Esophagus squamous epithelium (tissue), 5 donors: ENCODE data around the gene MACROH2A2. TPM values are rescaled to one million over a fixed set of nuclear protein-coding genes. Genes with fewer than 3 reads are reported as not detected.
"Not testable (repeated sequence)": the region's sequence is repeated elsewhere in the genome, so short reads cannot be mapped to it uniquely, and the experiment has no call there.

ENCODE experiments used
- DNase-seq: peaks from one replicate; lab custom pipeline; 2025; lab: John Stamatoyannopoulos, UW
- H3K27ac ChIP-seq, 4 donors: fragments of 200-600 bp; sonication (generic); one replicate each; pipeline ENCODE4 v1.5.1; 2016 to 2019; ENCODE audit warnings: mild to moderate bottlenecking in 1 of 4
- H3K27me3 ChIP-seq, 4 donors: fragments of 200-600 bp; sonication (generic); 1 replicate in 3 of 4; 2 replicates in 1 of 4; pipeline versions ENCODE4 v1.5.1 to v1.6.0; 2017 to 2021; ENCODE audit warnings: antibody characterized with exemption in 1 of 4
- H3K36me3 ChIP-seq, 3 donors: fragments of 200-600 bp; sonication (generic); one replicate each; pipeline ENCODE4 v1.5.1; 2016 to 2019
- H3K4me1 ChIP-seq, 3 donors: fragments of 200-600 bp; sonication (generic); one replicate each; pipeline ENCODE4 v1.5.1; 2017 to 2019
- H3K4me3 ChIP-seq, 4 donors: fragments of 200-600 bp; sonication (generic); 1 replicate in 3 of 4; 2 replicates in 1 of 4; pipeline ENCODE4 v1.5.1; 2016 to 2019; ENCODE audit warnings: mild to moderate bottlenecking in 2 of 4, moderate library complexity in 1 of 4
- H3K9me3 ChIP-seq, 3 donors: fragments of 200-600 bp; sonication (generic); one replicate each; pipeline ENCODE4 v1.5.1; 2016 to 2019
- CTCF ChIP-seq, 6 experiments: fragments of 450-650 bp in 4 of 6; fragments of 200-600 bp in 2 of 6; sonication (generic) in 2 of 6; IDR thresholded peaks; one replicate each; pipeline ENCODE4 v1.5.1; 2016 to 2019; ENCODE audit warnings: antibody characterized with exemption in 6 of 6, mild to moderate bottlenecking in 4 of 6, moderate library complexity in 4 of 6
- POLR2A ChIP-seq, 4 donors: fragments of 450-650 bp; IDR thresholded peaks; one replicate each; pipeline ENCODE4 v1.6.1; 2017; ENCODE audit warnings: antibody characterized with exemption in 4 of 4, mild to moderate bottlenecking in 4 of 4, moderate library complexity in 3 of 4
- WGBS, 2 donors: methylation state at CpG; one replicate each; pipeline ENCODE4 v1.1.5; 2018; 5-methylcytosine and 5-hydroxymethylcytosine counted together
- intact Hi-C: fragments of 100-400 bp; cut with DNase I; formaldehyde crosslinking; loops from one replicate; pipeline ENCODE4 v1.15.0; 2022
- total RNA-seq, 4 donors: library from RNA; depleted of rRNA; stranded (reverse); fragments of >200 nt; gene quantifications; one replicate each; pipeline ENCODE4 v1.1.0, GENCODE V29; 2016
- donor health status: DM: yes; HTN: yes; CAD: no.

MACROH2A2 gene
- total RNA-seq, 4 donors from 2014 or later: 19.8 to 32.0 (median 22.4) TPM

- Histone ChIP-seq H3K36me3 (no peaks in the 10 kb centered on the region), H3K27me3 (peaks cover 0 to 30% (median 0%) of the 10 kb centered on the region in 4 donors), H3K4me3 (no peak overlapping the region), H3K27ac (no peak overlapping the region), H3K9me3 (peaks cover 0 to 22% (median 4%) of the 10 kb centered on the region in 3 donors), H3K4me1 (no peaks in the 10 kb centered on the region)
- 28 to 29% methylated on average over 4 of the region's 4 CpGs for WGBS, 2 donors
- intact Hi-C loops: no loop called here
- DNase-seq: no peak
- TF ChIP-seq CTCF (IDR thresholded peaks at IDR 0.05) (no peak), POLR2A (IDR thresholded peaks at IDR 0.05) (no peak)
Measured at GRCh38 chr10:70034232-70034631, 18.4 kb upstream of the MACROH2A2 start.

GRCh38 chr10:70035531-70035930 is 17.1 kb upstream of the MACROH2A2 start:
- no peak for DNase-seq
- TF ChIP-seq CTCF (IDR thresholded peaks at IDR 0.05): no peak
- no peak for TF ChIP-seq POLR2A (IDR thresholded peaks at IDR 0.05)
- peaks cover 0 to 17% (median 0%) of the 10 kb centered on the region in 3 donors for H3K9me3 ChIP-seq
- 38 to 50% methylated on average over 1 of the region's 1 CpG for WGBS, 2 donors
- H3K27me3 ChIP-seq: peaks cover 0 to 26% (median 0%) of the 10 kb centered on the region in 4 donors
- intact Hi-C loops: no loop called here
- no peak overlapping the region for H3K4me3 ChIP-seq
- H3K36me3 ChIP-seq: no peaks in the 10 kb centered on the region
- no peak overlapping the region for H3K27ac ChIP-seq
- H3K4me1 ChIP-seq: no peaks in the 10 kb centered on the region

- intact Hi-C loops: no loop called here
- no peaks in the 10 kb centered on the region for H3K36me3 ChIP-seq
- TF ChIP-seq POLR2A (IDR thresholded peaks at IDR 0.05): no peak
- TF ChIP-seq CTCF (IDR thresholded peaks at IDR 0.05): no peak
Measured at GRCh38 chr10:70038923-70039322, 13.7 kb upstream of the MACROH2A2 start.

GRCh38 chr10:70041016-70041415 is 11.6 kb upstream of the MACROH2A2 start:
- intact Hi-C loops: no loop called here

More at GRCh38 chr10:70038923-70039322, 13.7 kb upstream of the MACROH2A2 start:
- peaks cover 0 to 30% (median 0%) of the 10 kb centered on the region in 4 donors for H3K27me3 ChIP-seq
- DNase-seq: no peak
- no peak overlapping the region for H3K4me3 ChIP-seq
- peaks cover 0 to 15% (median 0%) of the 10 kb centered on the region in 3 donors for H3K9me3 ChIP-seq
- no peaks in the 10 kb centered on the region for H3K4me1 ChIP-seq
- no peak overlapping the region for H3K27ac ChIP-seq

GRCh38 chr10:70041739-70042138 is 10.9 kb upstream of the MACROH2A2 start:
- H3K36me3 ChIP-seq, H3K4me1 ChIP-seq, H3K4me3 ChIP-seq, DNase-seq, intact Hi-C loops, H3K27ac ChIP-seq: not testable (repeated sequence)
- 62 to 65% methylated on average over 8 of the region's 8 CpGs for WGBS, 2 donors
- H3K9me3 ChIP-seq: peaks cover 0 to 15% (median 0%) of the 10 kb centered on the region in 3 donors
- peaks cover 0 to 19% (median 0%) of the 10 kb centered on the region in 4 donors for H3K27me3 ChIP-seq

More at GRCh38 chr10:70041016-70041415, 11.6 kb upstream of the MACROH2A2 start:
- 81 to 87% methylated on average over 2 of the region's 2 CpGs for WGBS, 2 donors
- Histone ChIP-seq H3K27me3 (peaks cover 0 to 19% (median 0%) of the 10 kb centered on the region in 4 donors), H3K4me3 (no peak overlapping the region), H3K36me3 (no peaks in the 10 kb centered on the region), H3K4me1 (no peaks in the 10 kb centered on the region), H3K27ac (no peak overlapping the region), H3K9me3 (peaks cover 0 to 15% (median 0%) of the 10 kb centered on the region in 3 donors)
- no peak for DNase-seq
- no peak for TF ChIP-seq POLR2A (IDR thresholded peaks at IDR 0.05)
- no peak for TF ChIP-seq CTCF (IDR thresholded peaks at IDR 0.05)

GRCh38 chr10:70047066-70047465 is 5.6 kb upstream of the MACROH2A2 start:
- peaks cover 0 to 23% (median 0%) of the 10 kb centered on the region in 4 donors for H3K27me3 ChIP-seq
- intact Hi-C loops, H3K9me3 ChIP-seq, DNase-seq, H3K4me3 ChIP-seq, H3K27ac ChIP-seq, H3K4me1 ChIP-seq, H3K36me3 ChIP-seq: not testable (repeated sequence)
- WGBS, 2 donors: 85 to 91% methylated on average over 3 to 4 of the region's 4 CpGs
